ENCODE data around the gene SLIT1.

Gene SLIT1

GRCh38 chr10:97169063-97169462 lies 16.7 kb downstream of the SLIT1 start:
- DNase-seq (ENCODE audit: insufficient read length): no peak
- no peak for FAIRE-seq
- no peak for TF ChIP-seq TAF1 (IDR thresholded peaks at IDR 0.05; ENCODE audit: borderline replicate concordance, low read depth, low read length)
- no peak for TF ChIP-seq POLR2AphosphoS5 (IDR thresholded peaks at IDR 0.05; ENCODE audit: low read depth, low read length)
- TF ChIP-seq POLR2A (IDR thresholded peaks at IDR 0.05; ENCODE audit: low read depth, low read length): no peak

- no peak for DNase-seq (ENCODE audit: insufficient read length)
- FAIRE-seq: no peak
- TF ChIP-seq POLR2AphosphoS5 (IDR thresholded peaks at IDR 0.05; ENCODE audit: low read depth, low read length): no peak
- TF ChIP-seq POLR2A (IDR thresholded peaks at IDR 0.05; ENCODE audit: low read depth, low read length): no peak
- no peak for TF ChIP-seq TAF1 (IDR thresholded peaks at IDR 0.05; ENCODE audit: borderline replicate concordance, low read depth, low read length)
These were observed 17.1 kb downstream of the SLIT1 start for GRCh38 chr10:97168645-97169044.

- DNase-seq (ENCODE audit: insufficient read length) (no peak), FAIRE-seq (no peak)
- TF ChIP-seq POLR2AphosphoS5 (IDR thresholded peaks at IDR 0.05; ENCODE audit: low read depth, low read length): no peak
- TF ChIP-seq TAF1 (IDR thresholded peaks at IDR 0.05; ENCODE audit: borderline replicate concordance, low read depth, low read length): no peak
- no peak for TF ChIP-seq POLR2A (IDR thresholded peaks at IDR 0.05; ENCODE audit: low read depth, low read length)
These were observed 20.3 kb downstream of the SLIT1 start for GRCh38 chr10:97165499-97165898.

- no peak for TF ChIP-seq POLR2AphosphoS5 (IDR thresholded peaks at IDR 0.05; ENCODE audit: low read depth, low read length)
- no peak for TF ChIP-seq POLR2A (IDR thresholded peaks at IDR 0.05; ENCODE audit: low read depth, low read length)
- TF ChIP-seq TAF1 (IDR thresholded peaks at IDR 0.05; ENCODE audit: borderline replicate concordance, low read depth, low read length): no peak
- FAIRE-seq (no peak), DNase-seq (ENCODE audit: insufficient read length) (no peak)
These were observed 21.8 kb downstream of the SLIT1 start for GRCh38 chr10:97163781-97164501.

GRCh38 chr10:97163181-97163580 lies 22.6 kb downstream of the SLIT1 start:
- FAIRE-seq: no peak
- TF ChIP-seq POLR2A (IDR thresholded peaks at IDR 0.05; ENCODE audit: low read depth, low read length) (no peak), POLR2AphosphoS5 (IDR thresholded peaks at IDR 0.05; ENCODE audit: low read depth, low read length) (no peak), TAF1 (IDR thresholded peaks at IDR 0.05; ENCODE audit: borderline replicate concordance, low read depth, low read length) (no peak)
- DNase-seq (ENCODE audit: insufficient read length): no peak

GRCh38 chr10:97159646-97160305 lies 26.0 kb downstream of the SLIT1 start:
- no peak for DNase-seq (ENCODE audit: insufficient read length)
- FAIRE-seq: no peak
- TF ChIP-seq POLR2A (IDR thresholded peaks at IDR 0.05; ENCODE audit: low read depth, low read length): no peak
- no peak for TF ChIP-seq TAF1 (IDR thresholded peaks at IDR 0.05; ENCODE audit: borderline replicate concordance, low read depth, low read length)
- no peak for TF ChIP-seq POLR2AphosphoS5 (IDR thresholded peaks at IDR 0.05; ENCODE audit: low read depth, low read length)

GRCh38 chr10:97157578-97158095 lies 28.1 kb downstream of the SLIT1 start:
- FAIRE-seq (peak; percentile 95), DNase-seq (ENCODE audit: insufficient read length) (no peak)
- TF ChIP-seq TAF1 (IDR thresholded peaks at IDR 0.05; ENCODE audit: borderline replicate concordance, low read depth, low read length) (no peak), POLR2AphosphoS5 (IDR thresholded peaks at IDR 0.05; ENCODE audit: low read depth, low read length) (no peak), POLR2A (IDR thresholded peaks at IDR 0.05; ENCODE audit: low read depth, low read length) (no peak)

GRCh38 chr10:97154781-97155180 lies 31.0 kb downstream of the SLIT1 start:
- DNase-seq (ENCODE audit: insufficient read length): no peak
- TF ChIP-seq POLR2A (IDR thresholded peaks at IDR 0.05; ENCODE audit: low read depth, low read length) (no peak), POLR2AphosphoS5 (IDR thresholded peaks at IDR 0.05; ENCODE audit: low read depth, low read length) (no peak), TAF1 (IDR thresholded peaks at IDR 0.05; ENCODE audit: borderline replicate concordance, low read depth, low read length) (no peak)
- FAIRE-seq: peak; percentile 33

GRCh38 chr10:97154162-97154561 lies 31.6 kb downstream of the SLIT1 start:
- TF ChIP-seq TAF1 (IDR thresholded peaks at IDR 0.05; ENCODE audit: borderline replicate concordance, low read depth, low read length) (no peak), POLR2AphosphoS5 (IDR thresholded peaks at IDR 0.05; ENCODE audit: low read depth, low read length) (no peak), POLR2A (IDR thresholded peaks at IDR 0.05; ENCODE audit: low read depth, low read length) (no peak)
- no peak for DNase-seq (ENCODE audit: insufficient read length)
- no peak for FAIRE-seq

- FAIRE-seq (no peak), DNase-seq (ENCODE audit: insufficient read length) (no peak)
- TF ChIP-seq POLR2AphosphoS5 (IDR thresholded peaks at IDR 0.05; ENCODE audit: low read depth, low read length) (no peak), TAF1 (IDR thresholded peaks at IDR 0.05; ENCODE audit: borderline replicate concordance, low read depth, low read length) (no peak), POLR2A (IDR thresholded peaks at IDR 0.05; ENCODE audit: low read depth, low read length) (no peak)
These were observed 32.4 kb downstream of the SLIT1 start for GRCh38 chr10:97153270-97153850.

GRCh38 chr10:97151307-97151914 lies 34.3 kb downstream of the SLIT1 start:
- TF ChIP-seq POLR2AphosphoS5 (IDR thresholded peaks at IDR 0.05; ENCODE audit: low read depth, low read length) (no peak), POLR2A (IDR thresholded peaks at IDR 0.05; ENCODE audit: low read depth, low read length) (no peak), TAF1 (IDR thresholded peaks at IDR 0.05; ENCODE audit: borderline replicate concordance, low read depth, low read length) (no peak)
- DNase-seq (ENCODE audit: insufficient read length) (no peak), FAIRE-seq (no peak)

Data from GM12892 (cell line).